ENCODE results near the gene HMGCLL1. TPM values are rescaled to one million over a fixed set of nuclear protein-coding genes. Genes with fewer than 3 reads are reported as not detected.

Gene HMGCLL1
- total RNA-seq, 2 donors from 2014 or later = 1.8 to 2.3 TPM

DNA sequence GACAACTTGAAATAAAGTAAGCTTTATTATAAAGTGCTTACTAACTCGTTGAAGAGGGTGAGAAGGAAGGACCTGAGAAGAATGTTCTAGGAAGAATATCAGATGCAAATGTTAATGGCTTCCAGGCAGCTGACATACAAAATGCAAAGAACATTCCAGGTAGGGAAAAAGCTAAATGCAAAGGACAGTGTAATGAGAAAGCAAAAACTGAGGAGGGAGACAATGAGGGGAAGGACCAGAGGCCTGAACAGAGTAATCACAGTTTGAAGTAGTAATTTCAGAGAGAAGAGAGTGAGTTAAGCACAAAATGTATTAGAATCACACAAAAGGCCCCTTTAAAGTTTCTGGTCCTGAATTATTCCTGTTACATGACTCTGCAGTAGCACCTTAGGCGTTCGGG lies 81.3 kb downstream of the HMGCLL1 start:
- ATAC-seq = no peak
- Histone ChIP-seq H3K4me3 (no peak overlapping the region), H3K27me3 (no peaks in the 10 kb centered on the region), H3K9me3 (no peaks in the 10 kb centered on the region), H3K27ac (no peak overlapping the region), H3K4me1 (no peaks in the 10 kb centered on the region), H3K36me3 (replicated peaks in 1 of 2; ENCODE audit: insufficient read depth in 1 of 2, low read depth in 2 of 2) (no peaks in the 10 kb centered on the region)
- 65 to 72% methylated on average over 3 of the region's 3 CpGs for WGBS, 2 donors
- intact Hi-C loops (cut with DNase I) = no loop called here
- DNase-seq = no peak
- no peak for TF ChIP-seq POLR2A (IDR thresholded peaks at IDR 0.05)
- TF ChIP-seq, protein P1, sequence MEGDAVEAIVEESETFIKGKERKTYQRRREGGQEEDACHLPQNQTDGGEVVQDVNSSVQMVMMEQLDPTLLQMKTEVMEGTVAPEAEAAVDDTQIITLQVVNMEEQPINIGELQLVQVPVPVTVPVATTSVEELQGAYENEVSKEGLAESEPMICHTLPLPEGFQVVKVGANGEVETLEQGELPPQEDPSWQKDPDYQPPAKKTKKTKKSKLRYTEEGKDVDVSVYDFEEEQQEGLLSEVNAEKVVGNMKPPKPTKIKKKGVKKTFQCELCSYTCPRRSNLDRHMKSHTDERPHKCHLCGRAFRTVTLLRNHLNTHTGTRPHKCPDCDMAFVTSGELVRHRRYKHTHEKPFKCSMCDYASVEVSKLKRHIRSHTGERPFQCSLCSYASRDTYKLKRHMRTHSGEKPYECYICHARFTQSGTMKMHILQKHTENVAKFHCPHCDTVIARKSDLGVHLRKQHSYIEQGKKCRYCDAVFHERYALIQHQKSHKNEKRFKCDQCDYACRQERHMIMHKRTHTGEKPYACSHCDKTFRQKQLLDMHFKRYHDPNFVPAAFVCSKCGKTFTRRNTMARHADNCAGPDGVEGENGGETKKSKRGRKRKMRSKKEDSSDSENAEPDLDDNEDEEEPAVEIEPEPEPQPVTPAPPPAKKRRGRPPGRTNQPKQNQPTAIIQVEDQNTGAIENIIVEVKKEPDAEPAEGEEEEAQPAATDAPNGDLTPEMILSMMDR (IDR thresholded peaks at IDR 0.05) = no peak

DNA sequence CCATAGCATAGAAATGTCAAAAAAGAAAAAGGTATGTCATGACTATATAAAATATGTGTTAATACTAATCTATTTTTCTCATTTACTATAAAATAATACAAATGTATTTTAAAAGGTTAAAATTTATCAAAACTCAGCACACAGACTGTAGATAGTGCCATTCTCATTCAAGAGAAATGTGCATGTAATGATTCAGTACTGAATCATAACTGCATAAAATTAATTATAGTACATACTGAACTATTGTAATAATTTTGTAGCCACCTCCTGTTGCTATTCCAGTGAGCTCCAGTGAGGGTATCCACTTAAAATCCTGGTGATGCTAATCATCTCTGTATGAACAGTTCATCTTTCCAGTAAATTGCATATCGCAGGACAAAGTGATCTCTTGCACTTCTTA lies 82.8 kb downstream of the HMGCLL1 start:
- intact Hi-C loops (cut with DNase I) = no loop called here
- Histone ChIP-seq H3K4me3 (no peak overlapping the region), H3K4me1 (no peaks in the 10 kb centered on the region), H3K27ac (no peak overlapping the region), H3K36me3 (replicated peaks in 1 of 2; ENCODE audit: insufficient read depth in 1 of 2, low read depth in 2 of 2) (no peaks in the 10 kb centered on the region), H3K9me3 (no peaks in the 10 kb centered on the region), H3K27me3 (no peaks in the 10 kb centered on the region)
- DNase-seq (no peak), ATAC-seq (no peak)
- no peak for TF ChIP-seq POLR2A (IDR thresholded peaks at IDR 0.05)
- TF ChIP-seq, protein P1 (IDR thresholded peaks at IDR 0.05) = no peak
- WGBS, 2 donors = 78 to 91% methylated on average over 1 of the region's 1 CpG

DNA sequence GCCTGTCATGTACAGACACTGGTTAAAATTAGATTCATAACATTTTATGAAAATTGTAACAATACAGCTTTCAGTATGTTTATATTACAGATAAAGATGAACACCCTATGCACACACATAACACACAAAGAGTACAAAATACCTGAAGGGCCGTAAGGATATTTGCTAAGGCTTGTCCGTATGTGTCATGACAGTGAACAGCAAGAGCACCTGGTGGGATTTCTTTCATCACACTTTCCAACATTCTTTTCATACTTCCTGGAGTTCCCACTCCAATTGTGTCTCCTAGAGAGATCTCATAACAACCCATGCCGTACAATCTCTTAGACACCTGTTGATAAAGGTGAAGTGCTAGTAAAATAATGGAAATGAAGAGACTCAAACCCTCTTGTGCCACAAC lies 83.7 kb downstream of the HMGCLL1 start:
- WGBS, 2 donors = 54 to 62% methylated on average over 3 of the region's 3 CpGs
- Histone ChIP-seq H3K4me3 (no peak overlapping the region), H3K27me3 (no peaks in the 10 kb centered on the region), H3K36me3 (replicated peaks in 1 of 2; ENCODE audit: insufficient read depth in 1 of 2, low read depth in 2 of 2) (no peaks in the 10 kb centered on the region), H3K9me3 (no peaks in the 10 kb centered on the region), H3K4me1 (no peaks in the 10 kb centered on the region), H3K27ac (no peak overlapping the region)
- TF ChIP-seq, protein P1 (IDR thresholded peaks at IDR 0.05) = no peak
- TF ChIP-seq POLR2A (IDR thresholded peaks at IDR 0.05) = no peak
- intact Hi-C loops (cut with DNase I) = no loop called here
- ATAC-seq (no peak), DNase-seq (no peak)

DNA sequence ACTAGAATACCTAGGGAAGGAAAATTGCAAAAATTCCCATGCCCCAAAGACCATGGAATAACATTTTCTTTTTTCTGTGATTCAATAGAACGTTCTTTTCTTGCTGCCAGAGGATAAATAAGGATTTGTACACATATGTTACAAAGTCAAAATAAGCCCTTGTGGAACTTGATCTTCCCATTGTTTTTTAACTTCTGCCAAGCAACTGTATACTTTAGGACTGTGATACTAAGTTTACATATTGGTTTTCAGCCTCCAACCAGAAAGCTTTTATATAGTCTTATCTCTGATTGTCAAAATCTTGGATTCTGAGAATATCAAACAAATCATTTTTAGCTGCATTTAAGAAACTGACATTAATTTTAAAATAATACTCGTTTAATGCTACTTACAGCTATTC lies 84.6 kb downstream of the HMGCLL1 start:
- H3K27ac ChIP-seq = no peak overlapping the region
- 29 to 32% methylated on average over 2 of the region's 2 CpGs for WGBS, 2 donors
- H3K9me3 ChIP-seq = no peaks in the 10 kb centered on the region
- no peak for DNase-seq
- H3K4me1 ChIP-seq = no peaks in the 10 kb centered on the region
- ATAC-seq = no peak
- H3K27me3 ChIP-seq = no peaks in the 10 kb centered on the region
- H3K4me3 ChIP-seq = no peak overlapping the region
- TF ChIP-seq, protein P1 (IDR thresholded peaks at IDR 0.05) = no peak
- TF ChIP-seq POLR2A (IDR thresholded peaks at IDR 0.05) = no peak
- intact Hi-C loops (cut with DNase I) = no loop called here
- no peaks in the 10 kb centered on the region for H3K36me3 ChIP-seq (replicated peaks in 1 of 2; ENCODE audit: insufficient read depth in 1 of 2, low read depth in 2 of 2)

DNA sequence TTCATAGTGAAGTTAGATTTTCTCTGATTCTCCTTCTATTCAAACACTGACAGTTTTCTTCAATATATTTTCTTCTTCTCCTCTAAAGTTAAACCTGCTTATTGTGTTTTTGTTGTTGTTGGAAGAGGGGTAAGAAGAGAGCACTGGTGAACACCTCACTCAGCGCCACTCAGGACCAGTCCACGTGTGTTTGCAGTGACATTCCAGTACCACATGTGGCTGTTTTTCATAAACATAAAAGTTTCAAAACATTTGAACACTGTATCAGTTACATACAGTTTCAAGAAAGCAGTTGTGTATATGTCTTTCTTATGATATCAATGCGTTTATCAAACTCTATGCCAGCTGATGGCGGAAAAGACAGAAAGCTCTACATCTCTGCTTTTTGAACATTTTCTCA lies 86.7 kb downstream of the HMGCLL1 start:
- no peak overlapping the region for H3K27ac ChIP-seq
- H3K9me3 ChIP-seq = no peaks in the 10 kb centered on the region
- intact Hi-C loops (cut with DNase I) = no loop called here
- no peak overlapping the region for H3K4me3 ChIP-seq
- no peak for ATAC-seq
- no peak for DNase-seq
- H3K27me3 ChIP-seq = peaks cover 0 to 3% of the 10 kb centered on the region in 2 donors
- no peaks in the 10 kb centered on the region for H3K4me1 ChIP-seq
- TF ChIP-seq, protein P1 (IDR thresholded peaks at IDR 0.05) = no peak
- no peak for TF ChIP-seq POLR2A (IDR thresholded peaks at IDR 0.05)
- no peaks in the 10 kb centered on the region for H3K36me3 ChIP-seq (replicated peaks in 1 of 2; ENCODE audit: insufficient read depth in 1 of 2, low read depth in 2 of 2)
- WGBS, 2 donors = 86 to 88% methylated on average over 4 of the region's 4 CpGs
